ENCODE measurements around the gene RASGRP1.
"Not testable (repeated sequence)": the region's sequence is repeated elsewhere in the genome, so short reads cannot be mapped to it uniquely, and the experiment has no call there.

The RASGRP1 gene
- total RNA-seq = 163 to 487 reads per million in 2 experiments

DNA sequence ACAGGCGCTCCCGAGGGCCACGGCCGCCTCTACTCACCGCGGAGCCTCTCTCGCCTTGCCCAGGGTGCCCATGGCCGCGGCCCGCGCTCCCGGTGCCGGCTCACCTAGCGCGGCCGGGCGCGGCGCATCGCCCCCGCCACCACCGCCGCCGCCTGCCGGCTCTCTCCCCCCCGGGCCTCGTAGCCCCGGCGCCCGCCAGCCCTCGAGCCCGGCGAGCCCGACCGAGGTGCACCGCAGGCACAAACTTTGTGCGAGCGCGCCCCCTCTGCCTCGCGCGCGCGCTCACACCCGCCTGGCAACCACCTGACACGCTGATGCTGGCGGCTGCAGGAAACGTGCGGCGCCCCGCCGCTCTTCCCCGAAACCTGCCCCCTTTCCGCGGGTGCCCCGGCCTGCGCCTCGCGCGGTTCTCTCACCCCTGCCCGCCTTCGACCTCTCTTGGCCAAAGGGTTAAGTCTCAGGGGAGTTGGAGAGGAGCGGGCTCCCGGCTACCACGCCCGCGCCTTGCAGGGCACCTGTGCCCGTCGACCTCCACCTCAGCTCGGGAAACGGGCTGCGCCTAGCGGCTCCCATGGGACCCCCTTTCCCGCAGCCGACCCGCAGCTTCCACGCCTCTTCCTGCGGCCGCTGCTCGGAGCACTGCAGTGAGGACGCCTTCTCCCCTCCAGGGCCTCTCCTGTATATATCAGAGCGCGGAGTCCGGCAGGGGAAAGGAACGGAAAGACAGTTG lies at the start of gene RASGRP1:
Gene RASGRP1 (minus strand): TSS at position 258 of the 730 bp plus-strand sequence. CDS start 186 bp downstream, at position 72.
- peak; percentile 83 for DNase-seq (ENCODE audit: low read depth)

DNA sequence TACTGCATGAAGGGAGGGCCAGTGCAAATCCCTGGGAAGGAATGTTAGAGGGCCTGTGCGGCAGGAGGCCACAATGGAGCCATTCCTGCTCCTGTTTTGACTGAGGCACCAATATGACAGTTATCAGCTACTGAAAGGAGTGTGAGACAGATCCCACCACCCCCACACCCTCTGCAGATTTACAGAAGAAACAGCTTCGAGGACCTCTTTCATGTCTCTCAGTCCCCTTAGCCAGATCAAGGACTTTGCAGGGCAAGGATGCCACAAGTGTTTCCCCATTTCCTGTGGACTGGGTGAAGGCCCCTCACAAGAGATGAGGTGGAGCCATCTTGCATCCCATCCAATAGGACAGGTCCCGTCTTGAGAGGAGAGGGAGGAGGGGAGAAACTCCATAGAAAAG lies 48.5 kb upstream of the RASGRP1 start:
- no peak for DNase-seq (ENCODE audit: low read depth)

DNA sequence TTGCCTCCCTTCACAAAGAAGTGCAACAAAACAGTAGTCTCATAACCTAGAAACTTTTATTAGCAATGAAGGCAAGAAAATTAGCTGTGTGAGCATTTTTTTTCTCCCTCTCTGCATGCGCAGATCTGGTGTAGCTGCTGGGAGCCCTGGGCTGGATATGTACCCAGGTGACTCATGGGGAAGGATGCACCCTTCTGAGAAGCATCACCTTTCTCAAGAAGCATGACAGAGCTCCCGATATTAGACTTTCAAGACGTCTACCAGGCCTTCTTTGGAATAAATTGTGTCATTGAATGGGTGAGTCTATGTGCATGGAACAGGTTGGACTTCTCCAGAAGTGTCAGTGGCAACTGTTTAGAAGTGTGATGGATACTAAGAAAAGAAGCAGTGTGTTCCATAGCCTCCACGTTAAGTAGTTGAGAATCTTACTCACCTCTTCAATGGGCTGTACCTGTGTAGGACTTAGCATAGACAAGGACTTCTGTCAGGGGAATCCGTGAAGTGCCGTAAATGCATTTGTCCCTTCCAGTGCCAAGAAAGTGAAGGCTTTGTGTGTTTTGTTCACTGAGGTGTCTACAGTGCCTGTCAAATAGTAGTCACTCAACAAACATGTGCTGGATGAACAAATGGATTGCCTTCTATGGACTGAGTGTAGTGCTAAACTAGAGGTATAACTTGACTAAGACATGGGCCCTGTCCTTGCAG lies 47.7 kb upstream of the RASGRP1 start:
- no peak for DNase-seq (ENCODE audit: low read depth)

DNA sequence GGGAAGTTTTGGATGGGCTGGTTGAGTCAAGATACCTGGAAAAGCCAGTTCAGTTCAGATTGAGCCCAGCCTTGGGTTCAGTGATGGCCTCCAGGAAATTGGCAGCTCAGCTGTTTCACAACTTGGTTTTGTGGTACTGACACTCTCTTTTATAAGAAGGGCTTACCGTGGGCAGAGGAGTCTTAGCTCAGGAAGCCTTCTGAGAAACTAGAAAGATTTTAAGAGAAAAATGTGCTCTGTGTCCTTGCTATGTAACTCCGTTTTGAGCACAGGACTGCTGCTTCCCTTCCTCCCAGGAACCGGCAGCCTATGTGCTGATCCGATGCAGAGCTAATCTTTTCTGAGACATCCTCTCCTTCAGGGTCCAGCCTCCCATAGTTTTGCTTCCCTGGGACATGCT lies 46.6 kb upstream of the RASGRP1 start:
- DNase-seq (ENCODE audit: low read depth) = no peak

DNA sequence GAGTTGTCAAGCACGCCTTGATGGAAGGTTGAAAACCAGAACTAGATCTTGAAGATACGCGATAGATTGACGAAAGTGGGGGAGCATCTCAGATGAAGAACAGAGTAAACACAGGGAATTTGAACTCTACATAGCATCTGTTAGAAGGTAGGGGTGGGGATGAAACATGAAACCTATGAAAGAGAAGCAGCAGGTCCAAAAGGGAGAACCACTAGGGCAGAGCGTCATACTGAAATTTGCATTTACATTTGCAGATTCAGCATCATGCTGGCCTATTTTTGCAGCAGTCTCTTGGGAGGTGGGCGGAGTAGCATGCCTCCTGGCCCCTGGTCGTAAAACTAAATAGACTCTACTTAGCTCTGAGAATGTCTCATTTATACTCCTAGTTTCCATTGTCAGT lies 46.1 kb upstream of the RASGRP1 start:
- no peak for DNase-seq (ENCODE audit: low read depth)

DNA sequence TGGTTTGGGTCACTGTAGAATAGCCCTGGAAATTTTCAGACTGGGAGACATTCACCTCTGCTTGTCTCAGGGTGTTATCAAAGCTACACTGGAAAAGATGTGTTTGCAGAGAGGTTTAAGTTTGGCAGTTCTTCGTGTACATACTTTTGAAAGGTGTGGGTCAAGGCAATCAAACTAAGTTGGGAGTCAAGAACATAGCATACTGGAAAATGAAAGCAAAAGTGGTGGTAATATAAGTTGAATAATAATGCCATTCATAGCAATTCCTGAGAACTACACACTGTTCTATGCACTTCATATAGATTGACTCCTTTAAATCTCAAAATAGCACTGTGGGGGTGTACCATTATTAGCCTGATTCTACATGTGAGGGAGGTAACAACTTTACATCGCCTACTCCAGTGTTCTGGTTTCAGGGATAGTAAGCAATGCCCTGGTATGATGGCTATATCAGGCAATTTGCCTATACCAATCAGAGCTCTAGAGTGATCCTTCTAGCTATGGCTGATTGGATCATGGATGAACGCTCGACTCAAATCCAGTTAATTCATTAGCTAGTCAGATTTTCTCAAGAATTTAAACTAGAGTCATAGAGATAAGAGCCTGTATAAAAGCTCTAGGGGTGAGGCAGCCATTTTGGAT lies 44.6 kb upstream of the RASGRP1 start:
- DNase-seq (ENCODE audit: low read depth) = no peak

DNA sequence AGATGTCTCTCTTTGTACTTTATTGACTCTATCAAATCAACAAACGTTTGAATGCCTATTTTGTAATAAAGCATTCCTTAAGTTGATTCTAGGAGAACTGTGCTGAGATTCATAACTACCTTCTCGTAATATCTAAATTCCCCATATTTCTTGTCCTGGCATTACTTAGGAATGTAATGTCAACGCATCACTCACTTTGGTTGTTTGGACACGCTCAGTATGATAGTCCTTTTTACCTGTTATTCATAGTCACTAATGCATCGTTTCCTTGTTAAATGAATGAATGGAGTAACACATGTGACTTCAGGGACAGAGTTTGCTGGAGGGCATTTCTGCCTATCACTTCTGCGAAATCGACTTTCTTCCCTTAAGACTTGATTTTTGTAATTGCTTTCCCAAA lies 44.1 kb upstream of the RASGRP1 start:
- DNase-seq (ENCODE audit: low read depth) = no peak

DNA sequence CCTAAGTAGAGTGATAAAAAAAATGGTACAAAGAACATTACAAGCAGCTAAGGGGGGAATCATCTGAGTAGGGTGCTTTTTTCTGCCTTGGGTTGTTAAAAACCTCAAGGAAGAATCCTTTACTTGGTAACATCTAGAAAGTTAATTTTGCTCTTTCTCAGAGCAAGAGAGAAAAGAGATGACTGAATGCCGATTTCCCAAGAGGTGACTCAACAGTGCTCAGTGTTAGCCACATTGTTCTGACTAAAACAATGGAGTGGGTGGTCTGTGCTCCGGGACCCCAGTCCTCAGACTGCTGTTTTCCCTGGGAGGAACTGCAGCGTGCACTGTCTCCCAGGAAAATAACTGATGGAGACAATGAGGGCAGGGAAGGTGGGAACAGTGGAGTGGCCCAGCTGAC lies 41.1 kb upstream of the RASGRP1 start:
- DNase-seq (ENCODE audit: low read depth) = no peak

DNA sequence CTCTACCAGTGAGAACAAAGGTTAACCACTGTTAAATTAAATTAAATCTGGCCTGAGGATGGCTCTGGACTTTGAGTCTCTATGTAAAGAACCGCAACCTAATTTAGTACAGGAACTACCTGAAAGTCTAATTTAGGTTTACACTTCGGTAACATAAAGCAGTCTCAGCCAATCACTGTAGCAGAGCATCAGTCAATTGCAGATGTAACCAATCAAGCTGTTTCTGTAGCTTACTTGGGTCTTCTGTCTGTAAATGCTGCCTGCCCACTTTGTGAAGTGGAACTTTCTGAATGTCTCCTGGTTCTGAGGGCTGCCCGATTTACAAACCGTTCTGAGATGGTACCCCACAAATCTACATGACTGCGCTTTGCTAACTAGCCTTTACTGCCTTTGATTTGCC lies 39.1 kb upstream of the RASGRP1 start:
- DNase-seq (ENCODE audit: low read depth) = no peak

DNA sequence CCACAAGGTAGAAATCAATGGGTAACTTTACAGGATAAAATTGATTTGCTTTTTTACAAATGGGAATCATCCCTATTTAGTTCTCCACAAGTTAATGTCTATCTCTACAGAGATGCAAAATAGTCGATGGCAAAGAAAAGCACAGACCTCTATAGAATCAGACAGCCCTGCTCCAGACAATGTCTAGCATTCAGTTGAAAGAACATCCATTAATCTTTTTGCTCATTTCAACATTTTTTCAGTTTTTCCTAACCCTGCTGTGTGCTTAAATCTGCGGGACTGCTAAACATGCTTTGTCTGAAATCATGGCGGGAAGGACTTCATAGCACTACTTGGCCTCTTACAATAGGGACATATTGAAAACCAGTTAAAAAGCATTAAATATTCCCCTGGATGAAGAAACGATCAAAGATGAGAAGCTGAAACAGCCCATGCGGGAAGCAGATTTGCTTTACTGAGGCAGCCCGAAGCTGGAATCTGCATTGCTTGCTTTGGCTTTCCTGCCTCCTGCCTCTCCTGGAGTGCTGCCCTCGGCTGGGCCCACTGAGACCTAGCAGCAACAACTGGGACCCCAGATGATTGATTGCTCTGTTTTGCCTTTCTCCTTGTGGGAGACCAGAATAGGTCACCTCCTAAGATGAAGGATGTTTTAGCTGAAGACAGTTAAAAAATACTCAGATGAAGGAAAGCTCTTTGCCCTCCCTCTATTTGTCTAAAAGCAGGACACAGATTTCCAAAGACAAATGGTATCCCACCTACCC lies 38.5 kb upstream of the RASGRP1 start:
- no peak for DNase-seq (ENCODE audit: low read depth)

DNA sequence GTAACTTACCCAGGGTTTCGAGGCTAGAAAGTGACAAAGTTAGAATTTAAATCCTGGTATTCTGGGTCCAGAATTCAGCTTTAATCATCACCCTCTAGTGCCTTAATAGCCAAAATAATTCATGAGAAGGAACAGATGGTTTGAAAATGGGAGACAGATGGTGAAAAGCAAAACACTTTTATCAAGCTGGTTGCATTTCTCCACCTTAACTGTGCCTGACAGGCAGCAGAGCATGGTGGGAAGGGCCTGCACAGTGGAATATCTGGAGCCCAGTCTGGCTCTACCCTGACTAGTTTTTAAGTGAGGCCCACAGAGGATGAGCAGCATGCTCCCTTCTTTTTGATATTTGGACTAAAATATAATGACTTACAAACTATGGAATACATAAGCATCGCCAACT lies 35.6 kb upstream of the RASGRP1 start:
- no peak for DNase-seq (ENCODE audit: low read depth)

DNA sequence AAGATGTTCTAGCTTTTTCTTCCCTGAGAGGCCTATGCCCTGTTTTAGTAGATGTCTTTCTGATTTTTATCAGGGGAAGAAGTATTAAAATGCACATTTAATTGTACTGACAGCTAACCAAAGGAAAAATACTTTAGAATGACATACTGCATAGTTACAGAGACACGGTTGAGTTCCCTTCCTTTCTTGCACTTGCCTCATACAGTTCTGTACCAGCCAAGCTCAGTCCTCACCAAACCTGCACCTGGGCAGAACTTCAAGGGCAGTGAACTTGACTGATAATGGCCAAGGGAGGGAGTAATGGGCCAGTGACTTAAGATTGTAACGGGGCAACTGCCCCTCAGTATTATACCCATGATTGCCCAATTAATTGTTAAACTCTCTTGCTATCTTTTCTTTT lies 34.1 kb upstream of the RASGRP1 start:
- no peak for DNase-seq (ENCODE audit: low read depth)

DNA sequence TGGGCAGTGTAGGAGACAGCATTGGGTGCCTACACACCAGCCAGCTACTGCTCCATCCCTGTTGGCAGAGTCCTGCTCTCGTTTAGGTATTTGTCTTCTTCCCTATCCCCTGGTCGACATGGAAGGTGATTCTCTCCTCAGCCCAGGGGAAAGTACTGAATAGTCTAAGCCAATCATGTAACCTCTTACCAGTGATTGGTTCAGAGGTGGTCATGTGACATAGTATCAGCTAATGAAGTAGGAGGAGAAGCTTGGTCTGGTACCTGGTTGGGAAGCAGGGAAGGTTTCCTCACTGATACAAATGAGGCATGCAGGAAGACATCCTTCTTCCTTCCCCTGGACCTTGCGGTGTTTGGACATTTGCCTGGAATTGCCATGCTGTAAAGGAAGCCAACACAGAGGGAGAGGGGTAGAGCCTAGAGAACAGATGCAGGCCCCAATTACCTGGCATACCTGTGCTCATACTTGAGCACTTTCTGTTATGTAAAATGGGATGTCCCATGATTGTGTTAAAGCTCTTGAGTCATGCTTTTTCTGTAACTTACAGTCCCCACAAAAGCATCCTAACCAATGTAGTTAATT lies 32.7 kb upstream of the RASGRP1 start:
- no peak for DNase-seq (ENCODE audit: low read depth)

DNA sequence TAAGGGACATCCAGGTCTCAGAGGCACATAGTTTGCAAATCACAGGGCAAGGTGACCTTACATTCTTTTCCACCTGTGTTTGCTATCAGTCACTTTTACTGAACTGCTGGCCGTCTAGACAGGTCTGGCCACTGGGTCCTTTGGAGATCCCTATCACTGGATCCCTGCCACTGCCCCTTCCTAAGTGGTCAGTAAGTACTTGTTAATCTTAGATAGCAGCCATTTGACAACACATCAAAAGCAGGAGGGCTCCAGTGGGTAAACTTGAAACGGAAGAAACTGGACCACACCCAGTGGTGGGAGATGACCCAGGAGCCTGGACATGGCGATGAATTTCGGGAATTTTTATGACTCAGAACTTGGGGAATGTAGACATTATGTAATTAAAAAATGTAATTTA lies 28.9 kb upstream of the RASGRP1 start:
- no peak for DNase-seq (ENCODE audit: low read depth)

DNA sequence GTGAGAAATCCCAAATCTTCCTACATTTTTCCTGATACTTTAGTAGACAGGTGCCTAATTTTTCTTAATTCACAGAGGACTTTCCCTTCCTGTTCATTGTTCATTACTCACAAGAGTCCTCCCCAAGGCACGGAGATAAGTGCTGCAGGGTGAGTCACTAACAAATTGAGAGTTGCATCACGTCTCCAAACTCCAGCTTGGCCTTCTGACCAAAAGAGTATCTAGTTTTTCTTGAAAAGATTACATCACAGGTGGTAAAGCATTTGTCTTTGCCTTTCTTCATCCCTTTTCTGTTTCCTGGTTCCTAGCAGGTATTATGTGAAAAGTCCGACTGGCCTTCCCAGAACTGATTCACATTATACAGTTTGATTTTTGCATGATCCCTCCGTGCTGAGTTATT lies 24.9 kb upstream of the RASGRP1 start:
- no peak for DNase-seq (ENCODE audit: low read depth)

DNA sequence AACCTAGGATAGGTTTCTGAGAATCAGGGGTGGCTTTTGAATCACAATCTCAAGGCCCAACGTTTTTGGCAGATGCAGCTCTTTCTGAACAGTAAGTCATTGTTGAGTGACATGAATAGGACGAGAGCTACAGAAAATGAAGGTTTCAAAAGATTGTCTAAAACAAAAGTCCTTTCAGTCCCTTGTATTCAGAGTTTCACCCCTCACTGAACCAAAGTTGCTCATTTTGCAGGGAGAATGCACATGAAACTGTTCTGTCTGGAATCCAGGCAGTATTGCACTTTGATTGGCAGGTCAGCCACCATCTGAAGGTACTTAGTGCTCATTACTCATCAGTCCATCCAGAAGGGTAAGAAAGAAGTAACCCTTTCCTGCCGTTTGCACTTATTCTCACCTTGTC lies 24.1 kb upstream of the RASGRP1 start:
- no peak for DNase-seq (ENCODE audit: low read depth)

DNA sequence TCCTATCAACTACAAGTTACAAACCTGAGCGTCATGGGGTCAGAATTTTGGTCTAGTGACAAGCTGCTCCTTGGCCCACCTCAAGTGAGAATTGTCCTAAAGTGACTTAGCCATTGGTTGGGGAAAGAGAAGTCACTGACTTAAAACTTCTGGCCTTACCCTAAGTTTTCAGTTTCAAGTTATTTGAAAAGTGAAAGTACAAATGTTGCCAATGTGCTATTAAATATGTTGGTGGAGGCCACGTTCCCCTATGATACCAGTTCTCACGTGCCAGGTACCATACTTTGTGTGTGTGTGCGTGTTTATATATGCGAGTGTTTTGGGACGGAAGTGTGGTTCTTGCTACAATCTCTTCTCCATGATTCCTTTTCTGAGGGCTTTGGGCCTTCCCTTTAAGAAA lies 22.6 kb upstream of the RASGRP1 start:
- no peak for DNase-seq (ENCODE audit: low read depth)

DNA sequence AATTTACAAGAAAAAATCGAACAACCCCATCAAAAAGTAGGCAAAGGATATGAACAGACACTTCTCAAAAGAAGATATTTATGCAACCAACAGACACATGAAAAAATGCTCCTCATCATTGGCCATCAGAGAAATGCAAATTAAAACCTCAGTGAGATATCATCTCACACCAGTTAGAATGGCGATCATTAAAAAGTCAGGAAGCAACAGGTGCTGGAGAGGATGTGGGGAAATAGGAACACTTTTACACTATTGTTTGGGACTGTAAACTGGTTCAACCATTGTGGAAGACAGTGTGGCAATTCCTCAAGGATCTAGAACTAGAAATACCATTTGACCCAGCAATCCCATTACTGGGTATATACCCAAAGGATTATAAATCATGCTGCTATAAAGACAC lies 21.4 kb upstream of the RASGRP1 start:
- not testable (repeated sequence) for DNase-seq (ENCODE audit: low read depth)

DNA sequence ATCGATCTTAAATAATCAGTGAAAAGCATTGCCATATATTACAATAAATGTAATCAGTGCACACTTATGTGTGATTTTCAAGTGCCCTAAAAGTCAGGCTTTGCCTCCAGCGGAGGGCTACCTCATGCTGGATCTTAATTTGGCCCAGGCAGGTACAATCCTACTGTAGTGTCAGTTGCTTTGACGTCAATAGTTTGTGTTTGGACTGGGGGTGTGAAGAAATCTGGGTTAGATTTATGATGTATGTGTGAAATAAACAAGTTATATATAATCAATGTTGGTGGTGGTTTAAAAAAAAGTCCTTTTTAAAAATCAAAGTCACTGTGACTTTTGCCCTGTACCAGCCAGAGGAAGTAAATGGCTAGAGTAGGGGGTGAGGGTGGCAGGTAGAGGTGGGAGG lies 14.0 kb upstream of the RASGRP1 start:
- DNase-seq (ENCODE audit: low read depth) = no peak

DNA sequence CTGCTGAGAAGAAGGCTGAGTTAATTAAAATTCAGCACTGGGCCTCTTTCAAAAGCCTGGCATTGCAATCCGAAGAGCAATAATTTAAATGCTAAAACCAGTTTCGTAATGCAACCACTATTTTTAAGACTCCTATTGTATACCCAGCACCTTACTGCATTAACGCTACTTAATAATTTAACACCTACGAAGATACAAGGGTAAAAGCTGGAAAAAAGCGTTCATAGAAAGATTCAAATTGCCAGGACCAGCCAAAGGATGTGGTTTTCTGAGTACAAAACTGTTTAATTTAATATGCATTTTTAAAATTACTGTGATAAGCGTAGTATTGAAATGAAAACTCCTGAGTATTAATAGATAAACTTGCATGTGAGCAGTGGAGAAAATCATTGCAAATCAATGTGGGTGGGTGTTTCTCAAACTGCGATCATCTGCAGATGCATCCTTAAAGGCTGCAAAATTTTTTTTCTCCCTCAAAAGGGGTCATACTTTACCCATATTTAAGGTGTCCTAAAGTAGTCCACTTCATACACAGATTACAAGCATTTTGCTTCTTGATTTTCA lies 12.9 kb upstream of the RASGRP1 start:
- DNase-seq (ENCODE audit: low read depth) = no peak

DNA sequence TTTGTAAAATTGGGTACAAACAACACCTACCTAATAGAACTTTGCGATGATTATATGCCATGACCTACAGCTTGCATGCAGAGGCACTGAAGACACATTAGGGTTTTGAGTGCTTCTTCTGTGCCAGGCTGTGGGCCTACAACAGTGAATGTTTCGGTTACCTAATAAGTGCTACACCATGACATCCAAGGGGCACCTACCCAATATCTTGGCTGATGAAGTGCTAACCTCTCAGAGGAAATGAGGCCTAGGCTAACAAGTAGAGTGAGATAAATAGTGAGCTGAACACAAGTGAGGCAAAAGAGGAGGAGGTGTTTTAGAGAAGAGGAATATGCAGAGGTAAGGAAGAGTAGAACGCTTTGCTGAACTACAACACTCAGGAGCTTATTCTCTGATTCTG lies 12.2 kb upstream of the RASGRP1 start:
- DNase-seq (ENCODE audit: low read depth) = no peak

DNA sequence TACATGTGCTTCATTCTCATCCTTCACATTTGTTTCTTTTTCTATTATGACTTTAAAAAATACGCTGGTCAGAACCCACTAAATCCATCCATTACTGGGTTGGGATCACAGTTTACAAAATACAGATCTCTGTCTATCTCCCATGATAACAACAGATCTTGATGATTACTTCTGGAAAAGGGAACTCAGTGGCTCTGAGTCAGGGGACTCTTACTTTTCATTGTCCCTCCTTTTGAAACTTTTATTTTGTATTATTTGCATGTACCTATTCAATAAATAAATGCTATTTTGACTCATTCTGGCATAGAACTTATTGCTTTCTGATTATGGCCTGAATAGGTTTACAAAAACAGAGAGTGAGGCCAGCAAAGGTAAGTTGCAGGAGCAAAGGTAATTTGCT lies 11.6 kb upstream of the RASGRP1 start:
- DNase-seq (ENCODE audit: low read depth) = no peak
